GM21825 (cell line): ENCODE results near the gene TRABD.

Source experiments
- ATAC-seq: cut with Tn5 transposase; IDR thresholded peaks from one replicate; pipeline ENCODE4 v1.9.1; 2021; ENCODE audit warnings: mild to moderate bottlenecking, moderate library complexity; ENCODE audit not compliant: unreplicated experiment

Gene TRABD

GRCh38 chr22:50233223-50233622, 47.5 kb downstream of the TRABD start:
- ATAC-seq, result no peak

DNA sequence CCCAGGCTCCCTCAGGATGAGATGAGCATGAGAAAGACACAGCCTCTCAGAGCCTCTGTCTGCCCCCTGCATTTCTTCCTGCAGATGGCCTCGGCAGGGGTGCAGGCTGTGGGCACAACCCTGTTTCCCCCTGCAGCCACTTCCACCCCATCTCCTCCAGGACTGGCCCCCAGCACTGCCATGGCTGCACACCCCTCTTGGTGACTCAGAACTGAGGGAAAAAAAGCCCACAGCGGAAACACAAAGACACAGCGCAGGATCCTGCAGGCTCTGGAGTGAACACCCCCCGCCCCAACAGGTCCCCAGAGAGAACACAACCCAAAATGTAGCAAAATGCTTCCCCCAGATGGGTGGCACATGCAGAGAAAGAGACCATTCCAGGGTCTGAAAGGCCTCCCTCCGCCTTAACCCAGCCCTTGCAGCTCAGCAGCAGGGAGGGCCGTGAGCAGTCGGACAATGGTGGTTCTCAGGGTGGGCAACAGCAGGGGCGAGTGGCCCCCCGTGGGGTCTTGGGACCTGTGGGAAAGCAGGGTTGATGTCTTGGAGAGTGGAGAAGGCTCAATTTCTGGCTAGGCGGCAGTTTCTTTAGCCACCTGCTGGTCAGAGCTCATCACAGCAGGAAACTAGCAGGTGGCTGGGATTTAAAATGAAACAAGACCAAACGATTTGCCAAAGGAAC, 51.2 kb downstream of the TRABD start:
- ATAC-seq, result no peak

DNA sequence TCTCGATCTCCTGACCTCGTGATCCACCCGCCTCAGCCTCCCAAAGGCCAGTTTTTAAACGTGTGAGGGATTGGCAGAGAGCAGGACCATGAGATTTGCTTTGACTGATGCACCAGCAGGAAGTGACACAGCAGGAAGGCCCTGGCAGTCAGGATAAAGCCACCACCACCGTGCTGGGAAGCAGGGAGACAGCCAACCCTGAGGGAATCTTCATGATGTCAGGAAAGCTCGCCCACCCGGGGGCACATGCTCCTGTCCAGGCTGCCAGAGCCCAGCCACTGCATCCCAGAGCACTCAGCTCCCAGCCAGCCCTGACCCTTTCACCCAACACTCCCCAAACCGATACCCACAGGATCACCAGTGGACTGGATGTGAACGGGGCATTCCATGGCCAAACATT, 53.0 kb downstream of the TRABD start:
- no peak for ATAC-seq

DNA sequence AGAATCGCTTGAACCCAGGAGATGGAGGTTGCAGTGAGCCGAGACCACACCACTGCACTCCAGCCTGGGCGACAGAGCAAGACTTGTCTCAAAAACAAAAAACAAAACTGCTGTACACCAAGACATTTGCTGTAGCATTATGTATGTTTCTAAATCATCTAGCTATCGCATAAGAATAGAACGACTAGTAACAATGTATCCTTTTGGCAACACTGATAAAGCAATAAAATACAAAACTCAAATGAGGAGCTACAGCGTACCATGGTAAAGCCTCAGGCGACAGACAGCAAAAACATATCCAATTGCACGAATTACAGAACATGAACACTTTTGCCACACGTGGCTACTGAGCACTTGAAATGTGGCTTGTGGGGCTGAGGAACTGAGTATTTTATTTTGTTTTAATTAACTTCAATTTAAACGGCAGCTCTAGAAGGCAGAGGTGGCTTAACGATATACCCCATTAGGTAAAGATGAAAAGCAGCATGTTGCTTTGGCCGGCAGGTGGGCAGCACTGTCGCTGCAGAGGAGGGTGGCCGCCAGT, 56.8 kb downstream of the TRABD start:
- ATAC-seq, result no peak

GRCh38 chr22:50243685-50244419, 58.1 kb downstream of the TRABD start:
- peak; percentile 1 for ATAC-seq

DNA sequence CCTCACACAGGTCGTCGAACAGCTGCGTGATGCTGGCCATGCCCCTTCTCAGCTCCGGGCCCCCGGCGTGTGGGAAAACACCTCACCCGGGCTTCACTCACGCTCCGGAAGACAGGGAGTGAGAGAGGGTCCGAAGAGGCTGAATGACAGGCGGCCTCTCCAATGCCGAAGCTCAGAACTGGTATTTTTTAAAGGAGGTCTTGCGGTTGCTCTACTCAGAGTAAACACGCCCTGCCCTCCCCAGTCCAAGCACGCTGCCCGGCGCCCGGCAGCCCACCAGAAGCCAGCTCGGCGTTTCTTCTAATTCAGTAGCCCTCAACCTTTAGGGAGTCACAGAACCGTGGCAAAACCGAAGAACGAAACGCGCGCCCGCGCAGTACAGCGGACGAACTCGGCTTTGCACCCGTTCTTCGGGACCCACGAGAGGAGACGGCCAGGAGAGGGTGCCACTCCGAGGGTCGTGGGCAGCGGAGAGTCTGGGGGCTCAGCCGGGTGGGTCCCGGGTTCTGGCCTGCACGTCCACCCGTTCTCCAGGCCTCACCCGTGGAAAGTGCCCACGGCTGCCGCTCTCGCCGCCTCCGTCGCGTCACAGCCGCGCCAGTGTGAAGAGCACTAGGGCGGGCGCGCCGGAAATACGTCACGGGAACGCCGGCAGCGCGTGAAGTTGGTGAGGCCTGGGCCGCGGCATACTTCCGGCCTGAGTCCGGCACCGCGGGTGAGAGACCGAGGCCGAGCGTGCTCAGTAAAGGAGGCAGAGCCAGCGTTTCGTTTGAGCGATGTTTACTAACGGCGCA, 58.9 kb downstream of the TRABD start, which contains the start of gene TUBGCP6:
TUBGCP6 (minus strand) TSS at position 604 of the 794 bp plus-strand sequence; CDS start at position 40, 564 bp downstream.
- ATAC-seq, result peak; percentile 55

DNA sequence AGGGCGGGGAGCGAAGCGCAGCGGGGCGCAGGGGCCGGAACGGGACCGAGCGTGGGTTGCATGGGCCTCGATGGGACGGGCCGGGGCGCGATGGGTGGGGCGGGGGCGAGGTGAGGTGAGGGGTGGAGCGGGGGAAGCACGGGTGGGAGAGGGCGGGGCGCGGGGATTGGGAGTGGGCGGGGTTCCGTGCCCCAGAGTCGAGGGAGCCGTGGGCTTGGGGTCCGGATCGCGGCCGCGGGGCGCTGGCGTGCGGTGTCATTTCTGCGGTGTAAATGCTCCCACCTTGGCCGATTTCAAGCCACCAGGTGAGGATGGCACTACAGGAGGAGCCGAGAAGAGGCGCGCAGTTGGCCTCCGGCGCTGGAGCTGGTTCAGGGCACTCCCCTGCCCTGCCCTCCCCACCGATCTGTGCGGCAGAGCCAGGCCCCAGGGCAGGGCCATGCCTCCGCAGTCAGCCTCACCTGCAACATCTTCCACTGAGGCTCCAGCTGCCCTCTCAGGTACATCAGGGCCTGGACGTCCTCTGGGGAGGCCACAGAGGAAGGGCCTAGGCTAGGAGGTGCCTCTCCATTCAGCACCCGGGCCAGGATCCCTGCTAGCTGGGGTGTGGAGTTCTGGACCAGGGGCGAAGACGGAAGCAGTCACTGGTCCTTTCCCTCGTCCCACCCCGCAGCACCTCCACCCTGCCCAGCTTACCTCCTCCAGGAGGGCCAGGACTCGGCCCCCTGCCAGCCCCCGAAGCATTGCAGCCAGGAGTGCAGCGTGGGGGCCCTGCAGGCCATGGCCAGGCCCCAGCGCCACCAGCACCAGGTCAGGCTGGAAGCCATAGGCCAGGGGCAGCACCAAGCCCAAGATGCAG, 59.7 kb downstream of the TRABD start:
- no peak for ATAC-seq

GRCh38 chr22:50246242-50247175, 60.8 kb downstream of the TRABD start:
- no peak for ATAC-seq

- no peak for ATAC-seq
These were observed 62.0 kb downstream of the TRABD start for GRCh38 chr22:50247748-50248147.

DNA sequence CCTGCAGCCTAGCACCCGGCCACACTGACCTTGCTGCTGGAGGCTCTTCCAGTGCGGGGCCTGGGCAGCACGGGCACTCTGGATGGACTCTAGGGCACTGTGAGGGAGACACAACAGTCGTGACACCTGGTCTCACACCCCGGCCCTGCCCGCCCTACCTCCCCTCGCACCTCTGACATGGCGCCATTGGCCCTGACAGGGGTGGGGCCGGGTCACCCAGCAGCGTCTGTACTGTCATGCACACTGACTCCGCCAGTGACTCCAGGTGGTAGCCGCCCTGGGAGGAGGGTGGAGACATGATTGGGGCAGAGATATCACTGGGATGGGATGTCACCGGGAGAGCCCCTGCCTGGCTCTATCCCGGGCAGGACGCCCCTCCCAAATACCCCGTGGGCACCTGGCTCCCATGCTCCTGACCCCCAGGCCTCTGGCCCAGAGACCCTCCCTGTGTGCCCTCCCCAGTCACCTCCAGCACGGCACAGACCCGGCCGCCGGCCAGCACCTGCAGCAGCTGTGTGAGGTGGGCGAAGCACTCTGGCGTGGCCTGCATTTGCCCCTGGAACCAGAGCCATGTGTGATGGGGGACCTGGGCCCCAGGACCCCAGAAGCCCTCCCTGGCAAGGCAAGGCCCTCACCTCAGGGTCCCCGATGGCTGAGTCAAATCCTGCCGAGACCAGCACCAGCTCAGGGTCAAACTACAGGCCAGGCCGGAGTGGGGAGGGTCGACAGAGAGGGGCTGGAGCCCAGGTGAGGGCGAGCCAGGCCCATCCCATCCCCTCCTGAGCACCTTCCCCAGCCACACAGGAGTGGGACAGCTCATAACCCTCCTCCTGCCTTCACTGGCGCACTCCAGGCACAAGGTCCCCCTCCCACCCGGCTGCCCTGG, 62.7 kb downstream of the TRABD start:
- ATAC-seq, result no peak
